Aorta (tissue), 5 donors: ENCODE results near the gene GRM1. TPM values are rescaled to one million over a fixed set of nuclear protein-coding genes. Genes with fewer than 3 reads are reported as not detected.
A peak's percentile ranks its signal among the peaks of the same experiment; 100 is the strongest.

Experiments used
- ATAC-seq: fragments of 200-7000 bp; cut with Tn5 transposase; one replicate; pipeline ENCODE4 v1.9.1; 2022; ENCODE audit warnings: moderate library complexity; ENCODE audit not compliant: low FRiP score
- DNase-seq, 2 donors: peaks; one replicate each; pipeline ENCODE4 v3.0.0-alpha.2; 2020
- H3K27ac ChIP-seq, 2 donors: one replicate each; pipeline ENCODE4 v1.5.1; 2013; ENCODE audit warnings: low read length in 2 of 2, mild to moderate bottlenecking in 2 of 2, moderate library complexity in 2 of 2, control low read depth in 1 of 2, inconsistent platforms in 1 of 2, low read depth in 1 of 2
- H3K27me3 ChIP-seq, 2 donors: one replicate each; pipeline ENCODE4 v1.6.1; 2013; ENCODE audit warnings: control low read depth in 1 of 2, low read length in 1 of 2, mild to moderate bottlenecking in 1 of 2, moderate library complexity in 1 of 2; ENCODE audit not compliant: insufficient read depth in 2 of 2, control insufficient read depth in 1 of 2
- H3K36me3 ChIP-seq, 2 donors: one replicate each; pipeline ENCODE4 v1.6.1; 2013; ENCODE audit warnings: control low read depth in 1 of 2, low read length in 1 of 2, mild to moderate bottlenecking in 1 of 2; ENCODE audit not compliant: insufficient read depth in 2 of 2, control insufficient read depth in 1 of 2
- H3K4me1 ChIP-seq, 2 donors: one replicate each; pipeline ENCODE4 v1.6.1; 2013; ENCODE audit warnings: low read length in 2 of 2, control low read depth in 1 of 2, mild to moderate bottlenecking in 1 of 2, moderate library complexity in 1 of 2; ENCODE audit not compliant: insufficient read depth in 2 of 2, control insufficient read depth in 1 of 2
- H3K4me3 ChIP-seq, 2 donors: one replicate each; pipeline ENCODE4 v1.5.1; 2013; ENCODE audit warnings: low read length in 2 of 2, control low read depth in 1 of 2, mild to moderate bottlenecking in 1 of 2
- H3K9me3 ChIP-seq: one replicate; pipeline ENCODE4 v1.6.1; 2013; ENCODE audit warnings: mild to moderate bottlenecking, low read length; ENCODE audit not compliant: control insufficient read depth
- WGBS, 2 donors: extraction: QIAGEN DNeasy Blood & Tissue Kit; methylation state at CpG; one replicate each; pipeline ENCODE4 v1.1.7; 2013; 5-methylcytosine and 5-hydroxymethylcytosine counted together
- intact Hi-C, 2 donors: fragments of 100-400 bp; cut with DNase I; formaldehyde crosslinking; loops; one replicate each; pipeline versions ENCODE4 v1.14.2 to v1.15.0; 2022
- polyA plus RNA-seq, 2 donors: library from polyadenylated mRNA; stranded (reverse); fragments of 200-250 nt; gene quantifications; one replicate each; pipeline ENCODE4 v1.2.3, GENCODE V29; 2013
- total RNA-seq, 2 donors: library from RNA; stranded (reverse); fragmentation: NEBNext Ultra II Directional; extraction: Animal tissue kit (Norgen Biotek cat#: 25700); gene quantifications; one replicate each; pipeline ENCODE4 v1.2.1, GENCODE V29; 2021
- donor health status: healthy with polysubstance abuse.
- donor health status: Bipolar disorder and iron deficiency.
- donor health status: DM: no; HTN: no; CAD: no.
- donor health status: DM: no; HTN: no; CAD: no.
- donor health status: DM: yes; HTN: yes; CAD: no.

GRM1 gene
- total and polyA plus RNA-seq, 4 donors: 0.05 to 0.25 (median 0.13) TPM; not detected in 1

- intact Hi-C loops: no loop called here
- no peak overlapping the region for H3K27ac ChIP-seq
- no peak for ATAC-seq
- H3K27me3 ChIP-seq: no peaks in the 10 kb centered on the region
- H3K36me3 ChIP-seq: no peaks in the 10 kb centered on the region
- peaks cover 1% of the 10 kb centered on the region for H3K9me3 ChIP-seq
- no peak for DNase-seq
- H3K4me1 ChIP-seq: no peaks in the 10 kb centered on the region
- WGBS, 2 donors: 28 to 40% methylated on average over 1 of the region's 1 CpG
- H3K4me3 ChIP-seq: no peak overlapping the region
Measured at GRCh38 chr6:146110990-146111389, 82.1 kb downstream of the GRM1 start.

GRCh38 chr6:146111881-146112450 is 83.1 kb downstream of the GRM1 start:
- intact Hi-C loops: no loop called here
- Histone ChIP-seq H3K4me1 (no peaks in the 10 kb centered on the region), H3K4me3 (no peak overlapping the region), H3K27me3 (no peaks in the 10 kb centered on the region), H3K36me3 (no peaks in the 10 kb centered on the region), H3K27ac (no peak overlapping the region), H3K9me3 (peaks cover 1% of the 10 kb centered on the region)
- DNase-seq (no peak), ATAC-seq (peak; percentile 44)

GRCh38 chr6:146113084-146113623 is 84.3 kb downstream of the GRM1 start:
- Histone ChIP-seq H3K27me3 (no peaks in the 10 kb centered on the region), H3K4me3 (no peak overlapping the region), H3K4me1 (no peaks in the 10 kb centered on the region), H3K36me3 (no peaks in the 10 kb centered on the region), H3K9me3 (peaks cover 1% of the 10 kb centered on the region), H3K27ac (no peak overlapping the region)
- intact Hi-C loops: no loop called here
- 57% methylated on average over 5 of the region's 5 CpGs for WGBS, 2 donors
- no peak for DNase-seq
- no peak for ATAC-seq

GRCh38 chr6:146123616-146124015 is 94.8 kb downstream of the GRM1 start:
- intact Hi-C loops: no loop called here
- DNase-seq (no peak), ATAC-seq (no peak)
- no peak overlapping the region for H3K27ac ChIP-seq
- no peak overlapping the region for H3K4me3 ChIP-seq
- 63 to 66% methylated on average over 4 of the region's 4 CpGs for WGBS, 2 donors
- H3K9me3 ChIP-seq: no peaks in the 10 kb centered on the region
- no peaks in the 10 kb centered on the region for H3K27me3 ChIP-seq
- H3K4me1 ChIP-seq: no peaks in the 10 kb centered on the region
- no peaks in the 10 kb centered on the region for H3K36me3 ChIP-seq

- Histone ChIP-seq H3K9me3 (no peaks in the 10 kb centered on the region), H3K27me3 (no peaks in the 10 kb centered on the region), H3K27ac (no peak overlapping the region), H3K36me3 (no peaks in the 10 kb centered on the region), H3K4me3 (no peak overlapping the region), H3K4me1 (no peaks in the 10 kb centered on the region)
- DNase-seq: no peak
- WGBS, 2 donors: 62 to 64% methylated on average over 2 of the region's 2 CpGs
- intact Hi-C loops: no loop called here
- ATAC-seq: no peak
Measured at GRCh38 chr6:146127447-146128215, 98.8 kb downstream of the GRM1 start.

- Histone ChIP-seq H3K27ac (no peak overlapping the region), H3K4me1 (no peaks in the 10 kb centered on the region), H3K36me3 (no peaks in the 10 kb centered on the region), H3K4me3 (no peak overlapping the region), H3K27me3 (no peaks in the 10 kb centered on the region), H3K9me3 (no peaks in the 10 kb centered on the region)
- intact Hi-C loops: no loop called here
- WGBS, 2 donors: 85% methylated on average over 2 of the region's 2 CpGs
- ATAC-seq (no peak), DNase-seq (no peak)
Measured at GRCh38 chr6:146133866-146134265, 105.0 kb downstream of the GRM1 start.

- ATAC-seq (no peak), DNase-seq (no peak)
- Histone ChIP-seq H3K4me1 (no peaks in the 10 kb centered on the region), H3K4me3 (no peak overlapping the region), H3K27me3 (no peaks in the 10 kb centered on the region), H3K27ac (no peak overlapping the region), H3K9me3 (no peaks in the 10 kb centered on the region), H3K36me3 (no peaks in the 10 kb centered on the region)
- WGBS, 2 donors: 72 to 86% methylated on average over 2 of the region's 2 CpGs
- intact Hi-C loops: no loop called here
Measured at GRCh38 chr6:146135167-146135566, 106.3 kb downstream of the GRM1 start.

GRCh38 chr6:146146836-146147235 is 118.0 kb downstream of the GRM1 start:
- Histone ChIP-seq H3K36me3 (no peaks in the 10 kb centered on the region), H3K27me3 (no peaks in the 10 kb centered on the region), H3K4me3 (no peak overlapping the region), H3K9me3 (no peaks in the 10 kb centered on the region), H3K27ac (no peak overlapping the region), H3K4me1 (no peaks in the 10 kb centered on the region)
- DNase-seq: no peak
- 83 to 89% methylated on average over 1 of the region's 1 CpG for WGBS, 2 donors
- ATAC-seq: no peak
- intact Hi-C loops: no loop called here

GRCh38 chr6:146149770-146150169 is 120.9 kb downstream of the GRM1 start:
- H3K27ac ChIP-seq: no peak overlapping the region
- H3K4me1 ChIP-seq: no peaks in the 10 kb centered on the region
- intact Hi-C loops: no loop called here
- DNase-seq (no peak), ATAC-seq (no peak)
- WGBS, 2 donors: 76 to 83% methylated on average over 1 of the region's 1 CpG
- no peaks in the 10 kb centered on the region for H3K27me3 ChIP-seq
- no peaks in the 10 kb centered on the region for H3K36me3 ChIP-seq
- no peak overlapping the region for H3K4me3 ChIP-seq
- no peaks in the 10 kb centered on the region for H3K9me3 ChIP-seq
